ENCODE data around the gene DDX55.

DDX55 gene

GRCh38 chr12:123614110-123614509 is 12.2 kb downstream of the DDX55 start:
- Histone ChIP-seq H3K9ac (ENCODE audit: low read depth, low read length) (no peak overlapping the region), H3K36me3 (ENCODE audit: insufficient read depth, low read length) (peaks cover 95% of the 10 kb centered on the region), H3K27ac (ENCODE audit: low read depth, low read length) (no peak overlapping the region), H3K9me3 (ENCODE audit: insufficient read depth, low read depth, low read length) (no peaks in the 10 kb centered on the region), H3K27me3 (ENCODE audit: insufficient read depth, low read length) (no peaks in the 10 kb centered on the region), H3K4me3 (ENCODE audit: low read length) (no peak overlapping the region), H3K4me1 (ENCODE audit: insufficient read depth, low read length) (no peaks in the 10 kb centered on the region)
- 92% methylated on average over 2 of the region's 2 CpGs for WGBS

GRCh38 chr12:123614531-123614930 is 12.6 kb downstream of the DDX55 start:
- H3K36me3 ChIP-seq (ENCODE audit: insufficient read depth, low read length): peaks cover 95% of the 10 kb centered on the region
- WGBS: 97% methylated on average over 4 of the region's 4 CpGs
- no peaks in the 10 kb centered on the region for H3K4me1 ChIP-seq (ENCODE audit: insufficient read depth, low read length)
- H3K9ac ChIP-seq (ENCODE audit: low read depth, low read length): no peak overlapping the region
- H3K27ac ChIP-seq (ENCODE audit: low read depth, low read length): no peak overlapping the region
- no peaks in the 10 kb centered on the region for H3K9me3 ChIP-seq (ENCODE audit: insufficient read depth, low read depth, low read length)
- no peaks in the 10 kb centered on the region for H3K27me3 ChIP-seq (ENCODE audit: insufficient read depth, low read length)
- no peak overlapping the region for H3K4me3 ChIP-seq (ENCODE audit: low read length)

- Histone ChIP-seq H3K27ac (ENCODE audit: low read depth, low read length) (no peak overlapping the region), H3K4me3 (ENCODE audit: low read length) (no peak overlapping the region), H3K4me1 (ENCODE audit: insufficient read depth, low read length) (no peaks in the 10 kb centered on the region), H3K27me3 (ENCODE audit: insufficient read depth, low read length) (no peaks in the 10 kb centered on the region), H3K36me3 (ENCODE audit: insufficient read depth, low read length) (peaks cover 97% of the 10 kb centered on the region), H3K9ac (ENCODE audit: low read depth, low read length) (no peak overlapping the region), H3K9me3 (ENCODE audit: insufficient read depth, low read depth, low read length) (no peaks in the 10 kb centered on the region)
- 94% methylated on average over 3 of the region's 3 CpGs for WGBS
These were observed 15.2 kb downstream of the DDX55 start for GRCh38 chr12:123617144-123617543.

- Histone ChIP-seq H3K27me3 (ENCODE audit: insufficient read depth, low read length) (no peaks in the 10 kb centered on the region), H3K9ac (ENCODE audit: low read depth, low read length) (no peak overlapping the region), H3K4me3 (ENCODE audit: low read length) (no peak overlapping the region), H3K36me3 (ENCODE audit: insufficient read depth, low read length) (peaks cover 97% of the 10 kb centered on the region), H3K27ac (ENCODE audit: low read depth, low read length) (no peak overlapping the region), H3K9me3 (ENCODE audit: insufficient read depth, low read depth, low read length) (no peaks in the 10 kb centered on the region), H3K4me1 (ENCODE audit: insufficient read depth, low read length) (no peaks in the 10 kb centered on the region)
- 96% methylated on average over 13 of the region's 13 CpGs for WGBS
These were observed 15.7 kb downstream of the DDX55 start for GRCh38 chr12:123617580-123617979.

- 92% methylated on average over 8 of the region's 8 CpGs for WGBS
- Histone ChIP-seq H3K27ac (ENCODE audit: low read depth, low read length) (no peak overlapping the region), H3K4me1 (ENCODE audit: insufficient read depth, low read length) (no peaks in the 10 kb centered on the region), H3K36me3 (ENCODE audit: insufficient read depth, low read length) (peaks cover 93% of the 10 kb centered on the region), H3K4me3 (ENCODE audit: low read length) (no peak overlapping the region), H3K9me3 (ENCODE audit: insufficient read depth, low read depth, low read length) (no peaks in the 10 kb centered on the region), H3K27me3 (ENCODE audit: insufficient read depth, low read length) (no peaks in the 10 kb centered on the region), H3K9ac (ENCODE audit: low read depth, low read length) (no peak overlapping the region)
These were observed 19.2 kb downstream of the DDX55 start for GRCh38 chr12:123621101-123621500.

- Histone ChIP-seq H3K36me3 (ENCODE audit: insufficient read depth, low read length) (peaks cover 93% of the 10 kb centered on the region), H3K27ac (ENCODE audit: low read depth, low read length) (no peak overlapping the region), H3K9ac (ENCODE audit: low read depth, low read length) (no peak overlapping the region), H3K9me3 (ENCODE audit: insufficient read depth, low read depth, low read length) (no peaks in the 10 kb centered on the region), H3K4me3 (ENCODE audit: low read length) (no peak overlapping the region), H3K4me1 (ENCODE audit: insufficient read depth, low read length) (no peaks in the 10 kb centered on the region), H3K27me3 (ENCODE audit: insufficient read depth, low read length) (no peaks in the 10 kb centered on the region)
- 94% methylated on average over 15 of the region's 15 CpGs for WGBS
These were observed 20.0 kb downstream of the DDX55 start for GRCh38 chr12:123621619-123622530.

- Histone ChIP-seq H3K27me3 (ENCODE audit: insufficient read depth, low read length) (no peaks in the 10 kb centered on the region), H3K4me3 (ENCODE audit: low read length) (peak within 1 kb of the TSS; percentile 99)
- under 1% methylated on average over 52 of the region's 52 CpGs for WGBS
These were observed 31.7 kb downstream of the DDX55 start, which contains the start of the genes EIF2B1 and GTF2H3 for GRCh38 chr12:123633379-123634141. Gene EIF2B1, minus strand, starts transcription at chr12:123633686. Its CDS starts 129 bp downstream, at chr12:123633557. Gene GTF2H3, plus strand, starts transcription at chr12:123633829. Its CDS starts 31 bp downstream, at chr12:123633860.

GRCh38 chr12:123634142-123634561 is 32.3 kb downstream of the DDX55 start:
- Histone ChIP-seq H3K9me3 (ENCODE audit: insufficient read depth, low read depth, low read length) (no peaks in the 10 kb centered on the region), H3K9ac (ENCODE audit: low read depth, low read length) (peak overlapping the region; percentile 99), H3K36me3 (ENCODE audit: insufficient read depth, low read length) (peaks cover 23% of the 10 kb centered on the region), H3K4me1 (ENCODE audit: insufficient read depth, low read length) (no peaks in the 10 kb centered on the region), H3K27ac (ENCODE audit: low read depth, low read length) (peak overlapping the region; percentile 82), H3K27me3 (ENCODE audit: insufficient read depth, low read length) (no peaks in the 10 kb centered on the region), H3K4me3 (ENCODE audit: low read length) (peak overlapping the region; percentile 99)
- 7% methylated on average over 17 of the region's 19 CpGs for WGBS

More at GRCh38 chr12:123633379-123634141, 31.7 kb downstream of the DDX55 start, which contains the start of the genes EIF2B1 and GTF2H3:
- Histone ChIP-seq H3K27ac (ENCODE audit: low read depth, low read length) (peak within 1 kb of the TSS; percentile 82), H3K36me3 (ENCODE audit: insufficient read depth, low read length) (peaks cover 28% of the 10 kb centered on the region), H3K4me1 (ENCODE audit: insufficient read depth, low read length) (no peaks in the 10 kb centered on the region), H3K9me3 (ENCODE audit: insufficient read depth, low read depth, low read length) (no peaks in the 10 kb centered on the region), H3K9ac (ENCODE audit: low read depth, low read length) (peak within 1 kb of the TSS; percentile 99)

- H3K4me3 ChIP-seq (ENCODE audit: low read length): no peak overlapping the region
- 94% methylated on average over 7 of the region's 7 CpGs for WGBS
- H3K27ac ChIP-seq (ENCODE audit: low read depth, low read length): no peak overlapping the region
- no peak overlapping the region for H3K9ac ChIP-seq (ENCODE audit: low read depth, low read length)
- peaks cover 75% of the 10 kb centered on the region for H3K36me3 ChIP-seq (ENCODE audit: insufficient read depth, low read length)
- H3K27me3 ChIP-seq (ENCODE audit: insufficient read depth, low read length): no peaks in the 10 kb centered on the region
- no peaks in the 10 kb centered on the region for H3K4me1 ChIP-seq (ENCODE audit: insufficient read depth, low read length)
- no peaks in the 10 kb centered on the region for H3K9me3 ChIP-seq (ENCODE audit: insufficient read depth, low read depth, low read length)
These were observed 42.0 kb downstream of the DDX55 start for GRCh38 chr12:123643911-123644310.

- Histone ChIP-seq H3K4me1 (ENCODE audit: insufficient read depth, low read length) (no peaks in the 10 kb centered on the region), H3K27me3 (ENCODE audit: insufficient read depth, low read length) (no peaks in the 10 kb centered on the region), H3K4me3 (ENCODE audit: low read length) (no peak overlapping the region), H3K9ac (ENCODE audit: low read depth, low read length) (no peak overlapping the region), H3K27ac (ENCODE audit: low read depth, low read length) (no peak overlapping the region), H3K36me3 (ENCODE audit: insufficient read depth, low read length) (peaks cover 78% of the 10 kb centered on the region), H3K9me3 (ENCODE audit: insufficient read depth, low read depth, low read length) (no peaks in the 10 kb centered on the region)
- 98% methylated on average over 3 of the region's 3 CpGs for WGBS
These were observed 43.5 kb downstream of the DDX55 start for GRCh38 chr12:123645380-123645779.

- Histone ChIP-seq H3K4me3 (ENCODE audit: low read length) (no peak overlapping the region), H3K27ac (ENCODE audit: low read depth, low read length) (no peak overlapping the region), H3K9ac (ENCODE audit: low read depth, low read length) (no peak overlapping the region), H3K36me3 (ENCODE audit: insufficient read depth, low read length) (peaks cover 80% of the 10 kb centered on the region), H3K9me3 (ENCODE audit: insufficient read depth, low read depth, low read length) (no peaks in the 10 kb centered on the region), H3K27me3 (ENCODE audit: insufficient read depth, low read length) (no peaks in the 10 kb centered on the region), H3K4me1 (ENCODE audit: insufficient read depth, low read length) (no peaks in the 10 kb centered on the region)
- 94% methylated on average over 5 of the region's 5 CpGs for WGBS
These were observed 44.0 kb downstream of the DDX55 start for GRCh38 chr12:123645878-123646277.
